Putamen (tissue), 1 donor: Measurements from ENCODE around the gene BLID.

Experiments
- DNase-seq: peaks from one replicate; pipeline ENCODE4 v3.0.0-alpha.2; 2016; ENCODE audit warnings: low spot score

The BLID gene

GRCh38 chr11:122081073-122081472, 34.9 kb downstream of the BLID start:
- DNase-seq, result no peak

GRCh38 chr11:122077459-122077858, 38.6 kb downstream of the BLID start:
- DNase-seq, result peak; percentile 47

- peak; percentile 65 for DNase-seq
Observed at GRCh38 chr11:122076512-122077120, 39.4 kb downstream of the BLID start.

- no peak for DNase-seq
Observed at GRCh38 chr11:122075016-122075415, 41.0 kb downstream of the BLID start.

GRCh38 chr11:122074022-122074421, 42.0 kb downstream of the BLID start:
- DNase-seq, result no peak

- no peak for DNase-seq
Observed at GRCh38 chr11:122071709-122072202, 44.3 kb downstream of the BLID start.

GRCh38 chr11:122069707-122070360, 46.2 kb downstream of the BLID start:
- peak; percentile 87 for DNase-seq

- no peak for DNase-seq
Observed at GRCh38 chr11:122068837-122069236, 47.2 kb downstream of the BLID start.

GRCh38 chr11:122068141-122068540, 47.9 kb downstream of the BLID start:
- no peak for DNase-seq
